CD14-positive monocyte (primary cell): ENCODE data around the gene PIH1D2. TPM values are rescaled to one million over a fixed set of nuclear protein-coding genes. Genes with fewer than 3 reads are reported as not detected.

ENCODE experiments used
- DNase-seq, 3 donors: peaks; one replicate each; pipeline ENCODE4 v3.0.0-alpha.2; 2011 to 2022
- H2AFZ ChIP-seq: 2 replicates; pipeline ENCODE4 v1.6.0; 2012; ENCODE audit warnings: mild to moderate bottlenecking, low read depth, low read length, inconsistent platforms; ENCODE audit not compliant: insufficient read depth, poor library complexity, severe bottlenecking
- H3K27ac ChIP-seq, 2 donors: 1 replicate in 1 of 2; 2 replicates in 1 of 2; pipeline ENCODE4 v1.5.1; 2012 to 2013; ENCODE audit warnings: low read length in 2 of 2, control low read depth in 1 of 2, inconsistent platforms in 1 of 2, low read depth in 1 of 2, mild to moderate bottlenecking in 1 of 2
- H3K27me3 ChIP-seq, 2 donors: one replicate each; pipeline versions ENCODE4 v1.6.0 to v1.6.1; 2011 to 2013; ENCODE audit warnings: low read length in 2 of 2; ENCODE audit not compliant: control insufficient read depth in 2 of 2, insufficient read depth in 2 of 2
- H3K36me3 ChIP-seq, 2 donors: replicated peaks in 1 of 2; 1 replicate in 1 of 2; 2 replicates in 1 of 2; pipeline versions ENCODE4 v1.5.1 to v1.6.1; 2012 to 2013; ENCODE audit warnings: low read length in 2 of 2, control low read depth in 1 of 2, inconsistent platforms in 1 of 2, mild to moderate bottlenecking in 1 of 2; ENCODE audit not compliant: insufficient read depth in 2 of 2, control insufficient read depth in 1 of 2
- H3K4me1 ChIP-seq, 2 donors: 1 replicate in 1 of 2; 2 replicates in 1 of 2; pipeline versions ENCODE4 v1.5.1 to v1.6.1; 2012 to 2013; ENCODE audit warnings: low read length in 2 of 2, control low read depth in 1 of 2, inconsistent platforms in 1 of 2, mild to moderate bottlenecking in 1 of 2, moderate library complexity in 1 of 2; ENCODE audit not compliant: insufficient read depth in 2 of 2, control insufficient read depth in 1 of 2
- H3K4me2 ChIP-seq: replicated peaks from 2 replicates; pipeline ENCODE3; 2012; ENCODE audit warnings: low read length, moderate library complexity, mild to moderate bottlenecking; ENCODE audit not compliant: poor library complexity, severe bottlenecking; ENCODE audit errors: extremely low read depth
- H3K4me3 ChIP-seq, 3 experiments: fragments of 200-600 bp in 1 of 3; sonication (generic) in 1 of 3; replicated peaks in 1 of 3; 1 replicate in 2 of 3; 2 replicates in 1 of 3; pipeline ENCODE4 v1.5.1; 2011 to 2013; ENCODE audit warnings: low read length in 3 of 3, mild to moderate bottlenecking in 3 of 3, control low read depth in 2 of 3, low read depth in 2 of 3, inconsistent platforms in 1 of 3, moderate library complexity in 1 of 3
- H3K79me2 ChIP-seq: 2 replicates; pipeline ENCODE4 v1.6.0; 2012; ENCODE audit warnings: mild to moderate bottlenecking, control low read depth, inconsistent platforms, low read length, moderate library complexity; ENCODE audit not compliant: insufficient read depth
- H3K9ac ChIP-seq: 2 replicates; pipeline ENCODE4 v1.6.0; 2017; ENCODE audit warnings: low read length, mild to moderate bottlenecking; ENCODE audit not compliant: insufficient read depth, poor library complexity, severe bottlenecking
- H3K9me3 ChIP-seq, 2 donors: replicated peaks in 1 of 2; 1 replicate in 1 of 2; 2 replicates in 1 of 2; pipeline versions ENCODE4 v1.5.1 to v1.6.1; 2012 to 2013; ENCODE audit warnings: low read length in 2 of 2, control low read depth in 1 of 2; ENCODE audit not compliant: control insufficient read depth in 1 of 2, insufficient read depth in 1 of 2
- H4K20me1 ChIP-seq: 2 replicates; pipeline ENCODE4 v1.6.0; 2012; ENCODE audit warnings: mild to moderate bottlenecking, low read length, control low read depth, moderate library complexity; ENCODE audit not compliant: insufficient read depth
- H3K27ac Mint-ChIP-seq, 7 donors: one replicate each; pipeline ENCODE4 v1.8.0; 2020; ENCODE audit warnings: mild to moderate bottlenecking in 7 of 7, mixed read lengths in 7 of 7, moderate library complexity in 6 of 7, inconsistent platforms in 2 of 7
- H3K27me3 Mint-ChIP-seq, 3 donors: one replicate each; pipeline ENCODE4 v1.8.0; 2021 to 2022; ENCODE audit warnings: low read depth in 3 of 3, mild to moderate bottlenecking in 3 of 3, mixed read lengths in 3 of 3, moderate library complexity in 3 of 3, inconsistent platforms in 1 of 3
- H3K36me3 Mint-ChIP-seq, 2 donors: one replicate each; pipeline ENCODE4 v1.8.0; 2020; ENCODE audit warnings: mixed read lengths in 2 of 2, inconsistent platforms in 1 of 2, mild to moderate bottlenecking in 1 of 2
- H3K4me1 Mint-ChIP-seq: one replicate; pipeline ENCODE4 v1.8.0; 2020; ENCODE audit warnings: mild to moderate bottlenecking, mixed read lengths
- H3K4me3 Mint-ChIP-seq, 2 donors: one replicate each; pipeline ENCODE4 v1.8.0; 2020; ENCODE audit warnings: mild to moderate bottlenecking in 2 of 2, mixed read lengths in 2 of 2, moderate library complexity in 1 of 2
- H3K9me3 Mint-ChIP-seq, 7 donors: one replicate each; pipeline ENCODE4 v1.8.0; 2020 to 2022; ENCODE audit warnings: mixed read lengths in 7 of 7, mild to moderate bottlenecking in 6 of 7, moderate library complexity in 6 of 7, inconsistent platforms in 2 of 7
- WGBS: methylation state at CpG from one replicate; pipeline ENCODE4 v1.1.5; 2013; ENCODE audit warnings: missing lambda C conversion rate; ENCODE audit not compliant: insufficient coverage; 5-methylcytosine and 5-hydroxymethylcytosine counted together
- intact Hi-C, 2 donors: fragments of 100-400 bp; cut with micrococcal nuclease; formaldehyde crosslinking; loops; one replicate each; pipeline versions ENCODE4 v1.15.0 to v1.15.1; 2023
- polyA plus RNA-seq, 3 donors: library from polyadenylated mRNA; depleted of rRNA in 1 of 3; unstranded in 2 of 3; stranded (reverse) in 1 of 3; fragments of 300-500 nt in 2 of 3; fragments of >200 nt in 1 of 3; fragmentation: Illumina TruSeq in 2 of 3; gene quantifications; 1 replicate in 2 of 3; 2 replicates in 1 of 3; pipeline ENCODE4 v1.2.3, GENCODE V29; 2012 to 2021
- TF ChIP-seq, protein P1 (sequence below): fragments of 200-600 bp; IDR thresholded peaks from one replicate; pipeline ENCODE4 v1.8.0; 2022; ENCODE audit warnings: antibody characterized with exemption, mild to moderate bottlenecking

The PIH1D2 gene
- polyA plus RNA-seq, 3 donors, result not detected

DNA sequence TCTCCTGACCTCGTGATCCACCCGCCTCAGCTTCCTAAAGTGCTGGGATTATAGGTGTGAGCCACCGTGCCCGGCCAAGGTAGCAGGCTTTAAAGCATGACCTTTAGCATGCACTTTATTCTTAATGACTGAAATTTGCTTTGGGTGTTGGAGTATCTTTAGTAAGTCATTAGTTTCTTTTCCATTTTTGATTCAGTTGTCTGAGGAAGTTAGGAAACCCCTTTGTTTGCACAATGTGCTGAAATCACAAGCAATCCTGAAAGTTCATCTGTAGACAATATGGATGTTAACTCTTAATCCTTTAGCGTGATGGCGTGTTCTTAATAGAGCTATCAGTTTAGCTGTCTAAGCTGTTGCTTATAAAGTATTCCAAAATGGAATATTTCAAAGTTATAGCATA, 29.6 kb upstream of the PIH1D2 start:
- Histone ChIP-seq H3K9ac (no peak overlapping the region), H4K20me1 (no peaks in the 10 kb centered on the region), H3K27me3 (no peaks in the 10 kb centered on the region), H3K79me2 (peaks cover 2% of the 10 kb centered on the region), H3K9me3 (no peaks in the 10 kb centered on the region), H3K36me3 (peaks cover 6 to 15% of the 10 kb centered on the region in 2 donors), H3K4me1 (peaks cover 15 to 18% of the 10 kb centered on the region in 2 donors), H3K4me2 (peak overlapping the region; percentile 29), H3K4me3 (peak overlapping the region; percentile 18 to 53 (median 39)), H3K27ac (peak overlapping the region; percentile 66 to 75), H2AFZ (peak overlapping the region; percentile 9)
- no peaks in the 10 kb centered on the region for H3K9me3 Mint-ChIP-seq
- peak overlapping the region; percentile 74 to 83 for H3K4me3 Mint-ChIP-seq
- peaks cover 16 to 19% of the 10 kb centered on the region in 2 donors for H3K36me3 Mint-ChIP-seq
- WGBS, result no CpG with 5 or more reads among the region's 6 CpGs
- H3K27me3 Mint-ChIP-seq, result no peaks in the 10 kb centered on the region
- peaks cover 13% of the 10 kb centered on the region for H3K4me1 Mint-ChIP-seq
- TF ChIP-seq, protein P1, sequence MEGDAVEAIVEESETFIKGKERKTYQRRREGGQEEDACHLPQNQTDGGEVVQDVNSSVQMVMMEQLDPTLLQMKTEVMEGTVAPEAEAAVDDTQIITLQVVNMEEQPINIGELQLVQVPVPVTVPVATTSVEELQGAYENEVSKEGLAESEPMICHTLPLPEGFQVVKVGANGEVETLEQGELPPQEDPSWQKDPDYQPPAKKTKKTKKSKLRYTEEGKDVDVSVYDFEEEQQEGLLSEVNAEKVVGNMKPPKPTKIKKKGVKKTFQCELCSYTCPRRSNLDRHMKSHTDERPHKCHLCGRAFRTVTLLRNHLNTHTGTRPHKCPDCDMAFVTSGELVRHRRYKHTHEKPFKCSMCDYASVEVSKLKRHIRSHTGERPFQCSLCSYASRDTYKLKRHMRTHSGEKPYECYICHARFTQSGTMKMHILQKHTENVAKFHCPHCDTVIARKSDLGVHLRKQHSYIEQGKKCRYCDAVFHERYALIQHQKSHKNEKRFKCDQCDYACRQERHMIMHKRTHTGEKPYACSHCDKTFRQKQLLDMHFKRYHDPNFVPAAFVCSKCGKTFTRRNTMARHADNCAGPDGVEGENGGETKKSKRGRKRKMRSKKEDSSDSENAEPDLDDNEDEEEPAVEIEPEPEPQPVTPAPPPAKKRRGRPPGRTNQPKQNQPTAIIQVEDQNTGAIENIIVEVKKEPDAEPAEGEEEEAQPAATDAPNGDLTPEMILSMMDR, result no peak
- H3K27ac Mint-ChIP-seq, result peak overlapping the region; percentile 81 to 92 (median 87)
- DNase-seq, result peak; percentile 47 to 75 (median 73)
- intact Hi-C loops, result no loop called here

DNA sequence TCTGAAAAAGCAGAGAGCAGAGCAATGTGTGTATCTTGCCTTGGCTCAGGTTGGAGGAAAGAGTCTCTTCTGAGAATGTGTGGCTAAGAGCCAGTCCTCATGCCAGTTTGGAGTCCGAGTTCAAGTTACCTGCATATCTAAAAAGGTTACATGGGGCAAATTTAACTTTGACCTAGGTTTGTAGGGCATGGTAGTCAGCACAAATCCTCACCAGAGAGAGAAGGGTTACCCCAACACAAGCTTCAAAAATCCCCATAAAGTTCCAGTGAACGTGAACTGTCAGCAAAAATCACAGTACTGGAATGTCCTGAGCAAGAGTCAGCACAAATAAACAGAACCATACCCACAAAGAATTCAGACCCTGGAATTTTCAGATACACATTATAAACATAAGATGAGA, 26.6 kb upstream of the PIH1D2 start:
- Mint-ChIP-seq H3K4me1 (peaks cover 13% of the 10 kb centered on the region), H3K36me3 (peaks cover 28 to 34% of the 10 kb centered on the region in 2 donors), H3K27me3 (peaks cover 0 to 1% (median 0%) of the 10 kb centered on the region in 3 donors), H3K4me3 (no peak overlapping the region), H3K9me3 (no peaks in the 10 kb centered on the region), H3K27ac (peak overlapping the region in 2 of 7 donors; percentile 9 to 66)
- peaks cover 2% of the 10 kb centered on the region for H3K79me2 ChIP-seq
- TF ChIP-seq, protein P1, result no peak
- DNase-seq, result no peak
- WGBS, result no CpG with 5 or more reads among the region's 2 CpGs
- peaks cover 18 to 34% of the 10 kb centered on the region in 2 donors for H3K36me3 ChIP-seq
- intact Hi-C loops, result no loop called here
- H3K9ac ChIP-seq, result no peak overlapping the region
- H3K4me1 ChIP-seq, result peaks cover 15 to 18% of the 10 kb centered on the region in 2 donors
- H3K27me3 ChIP-seq, result no peaks in the 10 kb centered on the region
- peak overlapping the region in 1 of 2 donors; percentile 36 for H3K27ac ChIP-seq
- no peak overlapping the region for H3K4me2 ChIP-seq
- H3K9me3 ChIP-seq, result no peaks in the 10 kb centered on the region
- H3K4me3 ChIP-seq, result no peak overlapping the region
- H4K20me1 ChIP-seq, result peaks cover 7% of the 10 kb centered on the region
- H2AFZ ChIP-seq, result no peak overlapping the region
